H9 (cell line): ENCODE results near the gene VAV2. TPM values are rescaled to one million over a fixed set of nuclear protein-coding genes. Genes with fewer than 3 reads are reported as not detected.

Experiments
- DNase-seq: peaks from one replicate; pipeline ENCODE4 v3.0.0-alpha.2; 2017
- H2AFZ ChIP-seq: one replicate; pipeline ENCODE4 v1.6.1; 2013; ENCODE audit warnings: mild to moderate bottlenecking, low read length, control low read depth, moderate library complexity
- H2AK5ac ChIP-seq: 2 replicates; pipeline ENCODE4 v1.6.1; 2013; ENCODE audit warnings: low read length, control low read depth, mixed read lengths; ENCODE audit not compliant: insufficient read length
- H2BK120ac ChIP-seq: one replicate; pipeline ENCODE4 v1.6.1; 2013; ENCODE audit warnings: low read depth, mild to moderate bottlenecking, low read length, control low read depth, inconsistent platforms; ENCODE audit not compliant: poor library complexity, severe bottlenecking
- H2BK12ac ChIP-seq: 2 replicates; pipeline ENCODE4 v1.6.1; 2013; ENCODE audit warnings: low read length, control low read depth, mixed read lengths, low read depth; ENCODE audit not compliant: insufficient read length
- H2BK15ac ChIP-seq: 2 replicates; pipeline ENCODE4 v1.6.1; 2013; ENCODE audit warnings: low read depth, low read length, control low read depth
- H2BK20ac ChIP-seq: one replicate; pipeline ENCODE4 v1.6.1; 2013; ENCODE audit warnings: low read depth, mild to moderate bottlenecking, low read length, control low read depth, inconsistent platforms; ENCODE audit not compliant: poor library complexity, severe bottlenecking
- H2BK5ac ChIP-seq: 2 replicates; pipeline ENCODE4 v1.6.1; 2013; ENCODE audit warnings: low read length, control low read depth, mixed read lengths; ENCODE audit not compliant: insufficient read length
- H3K14ac ChIP-seq: 2 replicates; pipeline ENCODE4 v1.6.1; 2013; ENCODE audit warnings: low read length, control low read depth; ENCODE audit not compliant: insufficient read depth
- H3K18ac ChIP-seq: 2 replicates; pipeline ENCODE4 v1.6.1; 2013; ENCODE audit warnings: low read depth, mild to moderate bottlenecking, mixed read lengths, low read length, control low read depth; ENCODE audit not compliant: insufficient read length
- H3K23ac ChIP-seq: 2 replicates; pipeline ENCODE4 v1.6.1; 2013; ENCODE audit warnings: low read length, control low read depth, mixed read lengths, low read depth; ENCODE audit not compliant: insufficient read length
- H3K23me2 ChIP-seq: 2 replicates; pipeline ENCODE4 v1.6.1; 2013; ENCODE audit warnings: low read depth, mild to moderate bottlenecking, mixed read lengths, low read length, control low read depth; ENCODE audit not compliant: insufficient read length, poor library complexity, severe bottlenecking
- H3K27ac ChIP-seq: 2 replicates; pipeline ENCODE4 v1.5.1; 2013; ENCODE audit warnings: low read length, control low read depth, mixed read lengths, low read depth; ENCODE audit not compliant: insufficient read length
- H3K27me3 ChIP-seq: 2 replicates; pipeline ENCODE4 v1.6.1; 2013; ENCODE audit warnings: low read length, control low read depth, inconsistent platforms; ENCODE audit not compliant: insufficient read depth
- H3K4ac ChIP-seq: 2 replicates; pipeline ENCODE4 v1.6.1; 2013; ENCODE audit warnings: low read depth, mild to moderate bottlenecking, control low read depth, inconsistent platforms, low read length, moderate library complexity
- H3K4me1 ChIP-seq: 2 replicates; pipeline ENCODE4 v1.6.1; 2013; ENCODE audit warnings: low read length, control low read depth, inconsistent platforms; ENCODE audit not compliant: insufficient read depth
- H3K4me2 ChIP-seq: 2 replicates; pipeline ENCODE4 v1.6.1; 2013; ENCODE audit warnings: low read length, control low read depth, mixed read lengths; ENCODE audit not compliant: insufficient read length, insufficient read depth
- H3K56ac ChIP-seq: 2 replicates; pipeline ENCODE4 v1.6.1; 2013; ENCODE audit warnings: low read depth, mild to moderate bottlenecking, mixed read lengths, low read length, control low read depth; ENCODE audit not compliant: insufficient read length
- H3K79me1 ChIP-seq: 2 replicates; pipeline ENCODE4 v1.6.1; 2013; ENCODE audit warnings: low read depth, mild to moderate bottlenecking, moderate library complexity, low read length, control low read depth, inconsistent platforms; ENCODE audit not compliant: insufficient read depth, poor library complexity, severe bottlenecking
- H3K79me2 ChIP-seq: 2 replicates; pipeline ENCODE4 v1.6.1; 2013; ENCODE audit warnings: low read length, control low read depth, inconsistent platforms; ENCODE audit not compliant: insufficient read depth
- H3K9ac ChIP-seq: 2 replicates; pipeline ENCODE4 v1.6.1; 2013; ENCODE audit warnings: low read length, control low read depth, mixed read lengths; ENCODE audit not compliant: insufficient read length; ENCODE audit errors: extremely low read depth
- H3K9me3 ChIP-seq: one replicate; pipeline ENCODE4 v1.6.1; 2013; ENCODE audit warnings: low read depth, low read length, inconsistent platforms; ENCODE audit not compliant: control insufficient read depth
- H3T11ph ChIP-seq: one replicate; pipeline ENCODE4 v1.6.1; 2013; ENCODE audit warnings: mild to moderate bottlenecking, low read length, control low read depth, inconsistent platforms
- H4K20me1 ChIP-seq: one replicate; pipeline ENCODE4 v1.6.1; 2013; ENCODE audit not compliant: control insufficient read depth, insufficient read length, insufficient read depth
- H4K5ac ChIP-seq: 2 replicates; pipeline ENCODE4 v1.6.1; 2013; ENCODE audit warnings: low read depth, mild to moderate bottlenecking, mixed read lengths, low read length, control low read depth; ENCODE audit not compliant: insufficient read length
- H4K8ac ChIP-seq: replicated peaks from 2 replicates; pipeline ENCODE4 v1.6.1; 2013; ENCODE audit warnings: low read length, control low read depth, mixed read lengths, low read depth; ENCODE audit not compliant: insufficient read length
- H4K91ac ChIP-seq: 2 replicates; pipeline ENCODE4 v1.6.1; 2013; ENCODE audit warnings: low read depth, mild to moderate bottlenecking, moderate library complexity, mixed read lengths, low read length, control low read depth; ENCODE audit not compliant: insufficient read length
- H3K27ac Mint-ChIP-seq, 3 experiments: 2 replicates in 2 of 3; 3 replicates in 1 of 3; pipeline ENCODE4 v1.8.0; 2020 to 2021; ENCODE audit warnings: mixed read lengths in 3 of 3, mild to moderate bottlenecking in 1 of 3, moderate library complexity in 1 of 3
- H3K27me3 Mint-ChIP-seq: 2 replicates; pipeline ENCODE4 v1.8.0; 2021; ENCODE audit warnings: low read depth, mild to moderate bottlenecking, moderate library complexity, mixed read lengths
- H3K36me3 Mint-ChIP-seq, 3 experiments: 2 replicates in 2 of 3; 3 replicates in 1 of 3; pipeline ENCODE4 v1.8.0; 2020 to 2021; ENCODE audit warnings: low read depth in 3 of 3, mixed read lengths in 3 of 3; ENCODE audit not compliant: insufficient read depth in 1 of 3
- H3K4me1 Mint-ChIP-seq, 2 experiments: 2 replicates each; pipeline ENCODE4 v1.8.0; 2020; ENCODE audit warnings: mixed read lengths in 2 of 2
- H3K4me3 Mint-ChIP-seq, 2 experiments: 2 replicates in 1 of 2; 3 replicates in 1 of 2; pipeline ENCODE4 v1.8.0; 2020 to 2021; ENCODE audit warnings: mild to moderate bottlenecking in 2 of 2, mixed read lengths in 2 of 2, moderate library complexity in 1 of 2
- H3K9me3 Mint-ChIP-seq, 2 experiments: 2 replicates in 1 of 2; 3 replicates in 1 of 2; pipeline ENCODE4 v1.8.0; 2020; ENCODE audit warnings: mild to moderate bottlenecking in 2 of 2, mixed read lengths in 2 of 2, moderate library complexity in 1 of 2
- CTCF ChIP-seq: fragments of 200-600 bp; sonication (generic); conservative IDR thresholded peaks from 3 replicates; pipeline ENCODE4 v1.8.0; 2021; ENCODE audit warnings: antibody characterized with exemption, mild to moderate bottlenecking
- WGBS: extraction: QIAGEN DNeasy Blood & Tissue Kit; methylation state at CpG from one replicate; pipeline ENCODE4 v1.1.7; 2013; ENCODE audit warnings: missing lambda C conversion rate, low lambda C conversion rate, mixed read lengths; ENCODE audit not compliant: insufficient read length; ENCODE audit errors: extremely low coverage; 5-methylcytosine and 5-hydroxymethylcytosine counted together
- total RNA-seq: library from RNA; stranded (reverse); gene quantifications from 2 replicates; pipeline ENCODE4 v1.2.1, GENCODE V29; 2021

The VAV2 gene
- total RNA-seq, 1 experiment from 2014 or later = 58.7 TPM

- Histone ChIP-seq H2BK12ac (no peak within 1 kb of the TSS), H4K20me1 (no peaks in the 10 kb centered on the region), H3K27ac (no peak within 1 kb of the TSS), H4K5ac (no peak within 1 kb of the TSS), H2AFZ (no peak within 1 kb of the TSS), H2BK5ac (no peak within 1 kb of the TSS), H2BK20ac (no peak within 1 kb of the TSS), H3K27me3 (no peaks in the 10 kb centered on the region), H3K14ac (no peak within 1 kb of the TSS), H4K91ac (no peak within 1 kb of the TSS), H3K9me3 (no peaks in the 10 kb centered on the region), H3K23ac (no peak within 1 kb of the TSS), H3K18ac (no peak within 1 kb of the TSS), H3K79me2 (no peaks in the 10 kb centered on the region), H3K56ac (no peak within 1 kb of the TSS), H2AK5ac (no peak within 1 kb of the TSS), H3T11ph (no peak within 1 kb of the TSS), H3K4ac (no peak within 1 kb of the TSS), H4K8ac (no peak within 1 kb of the TSS), H3K23me2 (peaks cover 2% of the 10 kb centered on the region), H3K9ac (no peak within 1 kb of the TSS), H3K79me1 (no peaks in the 10 kb centered on the region), H3K4me2 (no peak within 1 kb of the TSS), H3K4me1 (peaks cover 3% of the 10 kb centered on the region; the same call in 1 of the 2 replicates), H2BK120ac (no peak within 1 kb of the TSS), H2BK15ac (no peak within 1 kb of the TSS)
- Mint-ChIP-seq H3K4me1 (peaks cover 10 to 36% of the 10 kb centered on the region in 2 experiments), H3K9me3 (no peaks in the 10 kb centered on the region; a peak in 1 of 5 replicates), H3K27ac (no peak within 1 kb of the TSS; a peak in 1 of 7 replicates), H3K4me3 (peak within 1 kb of the TSS; percentile 45 to 76), H3K36me3 (no peaks in the 10 kb centered on the region), H3K27me3 (peaks cover 6% of the 10 kb centered on the region)
- WGBS = no CpG with 5 or more reads among the region's 25 CpGs
- TF ChIP-seq CTCF = no peak
- DNase-seq = peak; percentile 95
Observed at GRCh38 chr9:133737774-133738639, 254.1 kb downstream of the VAV2 start, which contains the start of gene SARDH. Gene SARDH (minus strand): TSS chr9:133738352. CDS start chr9:133734173, 4,179 bp downstream.
